GM12865 (cell line): ENCODE measurements around the gene ZNF576.
A peak's percentile ranks its signal among the peaks of the same experiment; 100 is the strongest.

ENCODE experiments used
- DNase-seq: peaks from one replicate; pipeline ENCODE4 v3.0.0; 2010; ENCODE audit warnings: low read depth
- H3K4me3 ChIP-seq: 2 replicates; pipeline ENCODE4 v1.5.1; 2011; ENCODE audit warnings: mild to moderate bottlenecking, low read depth, low read length, control low read depth
- TF ChIP-seq, protein P1 (sequence below): IDR thresholded peaks from 2 replicates; pipeline ENCODE4 v1.5.1; 2011; ENCODE audit warnings: low read length, control low read depth, low read depth, inconsistent platforms; ENCODE audit not compliant: insufficient read depth; ENCODE audit errors: missing control alignments

The ZNF576 gene

DNA sequence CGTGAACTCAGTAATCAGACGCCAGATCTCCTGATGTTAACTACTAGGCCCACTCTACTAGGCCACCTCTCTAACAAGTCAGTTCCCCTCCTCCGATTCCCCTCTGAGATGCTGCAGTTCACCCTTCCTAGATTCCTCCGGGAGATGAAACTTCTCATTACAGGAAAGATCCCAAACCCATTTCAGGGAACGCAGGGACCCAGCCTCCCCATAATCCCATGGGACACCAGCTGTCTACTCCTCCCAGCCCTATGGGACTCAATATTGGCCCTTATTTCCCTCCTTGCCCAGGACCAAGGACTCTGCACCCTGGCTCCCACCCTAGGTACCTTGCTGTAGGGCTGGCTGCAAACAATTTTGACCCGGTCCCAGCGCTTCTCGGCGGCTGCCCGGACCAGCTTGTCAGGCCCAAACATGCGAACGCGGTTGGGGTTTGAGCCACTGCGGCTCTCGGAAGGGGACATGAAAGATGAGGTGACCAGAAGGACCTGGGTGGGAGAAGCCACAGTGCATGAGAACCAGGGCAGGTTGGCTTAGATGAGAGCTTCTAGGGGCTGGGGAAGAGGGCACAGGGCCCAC is 42.0 kb upstream of the ZNF576 start:
- DNase-seq = no peak
- TF ChIP-seq, protein P1, sequence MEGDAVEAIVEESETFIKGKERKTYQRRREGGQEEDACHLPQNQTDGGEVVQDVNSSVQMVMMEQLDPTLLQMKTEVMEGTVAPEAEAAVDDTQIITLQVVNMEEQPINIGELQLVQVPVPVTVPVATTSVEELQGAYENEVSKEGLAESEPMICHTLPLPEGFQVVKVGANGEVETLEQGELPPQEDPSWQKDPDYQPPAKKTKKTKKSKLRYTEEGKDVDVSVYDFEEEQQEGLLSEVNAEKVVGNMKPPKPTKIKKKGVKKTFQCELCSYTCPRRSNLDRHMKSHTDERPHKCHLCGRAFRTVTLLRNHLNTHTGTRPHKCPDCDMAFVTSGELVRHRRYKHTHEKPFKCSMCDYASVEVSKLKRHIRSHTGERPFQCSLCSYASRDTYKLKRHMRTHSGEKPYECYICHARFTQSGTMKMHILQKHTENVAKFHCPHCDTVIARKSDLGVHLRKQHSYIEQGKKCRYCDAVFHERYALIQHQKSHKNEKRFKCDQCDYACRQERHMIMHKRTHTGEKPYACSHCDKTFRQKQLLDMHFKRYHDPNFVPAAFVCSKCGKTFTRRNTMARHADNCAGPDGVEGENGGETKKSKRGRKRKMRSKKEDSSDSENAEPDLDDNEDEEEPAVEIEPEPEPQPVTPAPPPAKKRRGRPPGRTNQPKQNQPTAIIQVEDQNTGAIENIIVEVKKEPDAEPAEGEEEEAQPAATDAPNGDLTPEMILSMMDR = no peak

DNA sequence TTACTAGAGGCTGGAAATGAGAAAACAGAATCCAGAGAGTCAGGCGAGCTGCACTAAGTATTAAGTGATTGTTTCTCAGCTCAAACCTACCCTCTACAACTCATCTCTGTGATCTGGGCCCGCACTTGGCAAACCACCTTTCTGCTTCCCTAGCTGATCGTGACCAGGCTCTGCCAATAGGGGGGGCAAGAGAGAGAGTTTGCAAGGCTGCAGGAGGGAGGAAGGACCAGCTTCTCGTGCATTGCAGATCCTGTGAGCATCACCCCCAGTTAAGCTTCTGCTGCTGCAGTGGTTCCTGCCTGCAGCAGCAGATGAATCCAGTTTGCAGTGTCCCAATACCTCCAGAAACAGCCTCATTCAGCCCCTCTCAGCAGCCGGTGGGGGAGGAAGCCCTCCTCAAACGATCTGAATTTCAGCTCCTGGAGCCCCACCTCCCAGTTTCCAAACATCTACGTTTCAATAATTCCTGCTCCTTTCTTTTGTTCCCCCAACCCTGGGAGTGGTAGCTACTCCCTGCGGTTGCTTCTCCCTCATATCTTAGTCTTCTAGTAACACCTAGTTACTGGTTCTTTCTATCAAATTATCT is 41.1 kb upstream of the ZNF576 start:
- H3K4me3 ChIP-seq = no peak overlapping the region
- TF ChIP-seq, protein P1 = peak; percentile 90
- DNase-seq = peak; percentile 80

More for the DNA sequence above, 42.0 kb upstream of the ZNF576 start:
- no peak overlapping the region for H3K4me3 ChIP-seq

DNA sequence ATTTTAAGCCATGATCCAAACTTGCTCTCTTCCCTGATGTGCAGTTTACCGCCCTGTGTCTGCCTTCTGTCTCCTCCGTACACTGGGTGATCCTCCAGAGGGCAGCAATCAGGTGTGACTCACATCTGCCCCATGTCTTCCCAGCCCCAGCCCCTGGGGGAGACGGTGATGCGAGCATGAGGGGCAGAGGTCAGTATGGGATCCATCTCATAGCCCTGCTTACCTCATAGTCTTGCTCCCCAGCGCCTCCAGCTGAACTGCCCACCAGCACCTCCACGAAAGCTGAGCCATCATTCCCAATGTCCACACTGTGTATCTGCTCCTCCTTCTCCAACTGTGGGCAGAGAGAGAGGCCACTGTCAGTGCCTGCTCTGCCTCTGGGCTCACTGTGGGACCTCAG is 35.7 kb upstream of the ZNF576 start:
- no peak overlapping the region for H3K4me3 ChIP-seq
- TF ChIP-seq, protein P1 = no peak
- no peak for DNase-seq

DNA sequence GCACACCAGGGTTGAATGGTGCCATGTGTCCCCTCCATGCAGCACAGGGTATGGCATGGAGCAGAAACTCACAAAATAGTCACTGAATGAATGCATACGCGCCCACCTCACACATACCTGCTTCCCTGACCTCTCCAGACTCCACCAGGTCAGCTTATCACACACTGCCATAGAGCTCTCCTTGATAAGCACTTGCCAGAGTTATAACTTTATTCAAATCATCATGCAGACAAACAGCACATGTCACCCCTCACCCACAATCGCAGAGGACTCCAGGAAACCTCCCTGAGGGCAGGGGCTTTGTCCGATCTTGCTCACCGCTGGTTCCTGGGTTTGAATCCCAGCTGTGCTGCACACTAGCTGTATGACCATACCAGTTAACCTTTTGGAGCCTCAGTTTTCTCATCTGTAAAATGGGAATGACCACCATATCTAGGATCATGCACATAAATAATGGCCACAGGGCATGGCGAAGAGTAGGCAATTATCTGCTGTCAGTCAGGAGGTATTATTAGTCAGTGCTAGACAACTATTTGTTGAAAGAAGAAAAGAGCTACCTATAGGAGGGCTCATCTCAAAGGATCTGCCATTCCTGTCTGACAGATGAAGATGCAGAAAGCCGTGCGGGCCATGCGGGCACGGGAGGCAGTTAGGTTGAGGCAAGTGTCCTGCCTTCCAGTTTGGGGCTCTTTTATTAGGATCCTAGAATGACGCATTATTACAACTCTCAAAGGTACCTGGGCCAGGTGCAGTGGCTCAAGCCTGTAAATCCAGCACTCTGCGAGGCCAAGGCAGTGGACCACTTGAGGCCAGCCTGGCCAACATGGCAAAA is 35.0 kb upstream of the ZNF576 start:
- TF ChIP-seq, protein P1 = no peak
- DNase-seq = no peak
- no peak overlapping the region for H3K4me3 ChIP-seq

DNA sequence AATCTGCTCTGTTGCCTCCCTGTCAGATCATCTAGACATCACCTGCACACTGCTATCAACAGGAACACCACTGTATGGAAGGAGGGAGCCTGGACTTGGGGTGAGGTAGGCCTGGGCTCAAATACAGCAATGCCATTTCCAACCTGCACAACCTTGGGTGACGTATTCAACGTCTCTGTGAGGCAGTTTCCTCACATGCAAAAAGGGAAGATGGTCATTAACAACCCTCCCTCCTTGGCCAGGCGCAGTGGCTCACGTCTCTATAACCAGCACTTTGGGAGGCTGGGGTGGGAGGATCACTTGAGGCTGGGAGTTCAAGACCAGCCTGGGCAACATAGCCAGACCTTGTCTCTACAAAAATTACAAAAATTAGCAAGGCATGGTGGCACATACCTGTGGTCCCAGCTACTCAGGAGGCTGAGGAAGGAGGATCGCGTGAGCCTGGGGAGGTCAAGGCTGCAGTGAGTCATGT is 34.1 kb upstream of the ZNF576 start:
- TF ChIP-seq, protein P1 = no peak
- no peak overlapping the region for H3K4me3 ChIP-seq

DNA sequence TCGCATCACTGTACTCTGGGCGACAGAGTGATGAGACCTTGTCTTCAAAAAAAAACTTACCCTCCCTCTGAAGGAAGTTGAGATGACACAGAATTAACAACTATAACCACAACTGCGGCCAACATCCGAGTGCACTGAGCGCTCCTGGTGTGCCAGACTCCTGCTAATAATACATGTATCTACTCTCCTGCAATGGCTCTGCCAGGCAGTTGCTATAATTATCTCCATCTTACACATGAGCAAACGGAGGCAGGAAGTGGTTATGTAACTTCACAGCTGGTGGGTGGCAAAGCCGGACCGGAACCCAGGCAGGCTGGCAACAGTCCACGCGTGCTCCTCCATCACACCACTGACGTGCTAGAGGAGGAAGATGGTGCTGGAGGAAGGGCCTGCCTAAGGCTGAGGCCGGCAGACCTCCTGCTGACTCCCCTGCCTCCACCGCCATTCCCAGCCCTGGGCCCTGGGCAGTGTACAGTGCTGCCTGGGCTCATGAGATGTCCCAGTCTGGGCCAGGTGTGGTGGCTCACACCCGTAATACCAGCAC is 33.6 kb upstream of the ZNF576 start:
- no peak overlapping the region for H3K4me3 ChIP-seq
- TF ChIP-seq, protein P1 = no peak
- peak; percentile 82 for DNase-seq

More for the DNA sequence above, 34.1 kb upstream of the ZNF576 start:
- no peak for DNase-seq
